Naive B cell (primary cell): Measurements from ENCODE around the gene DNAJC12. TPM values are rescaled to one million over a fixed set of nuclear protein-coding genes. Genes with fewer than 3 reads are reported as not detected.

Experiments
- ATAC-seq, 2 donors: fragments of 150-1000 bp; cut with Tn5 transposase; 2 replicates each; pipeline ENCODE4 v1.10.0; 2021; ENCODE audit warnings: low read depth in 2 of 2, mild to moderate bottlenecking in 2 of 2, moderate library complexity in 2 of 2
- DNase-seq: peaks from one replicate; pipeline ENCODE4 v3.0.0; 2022
- H3K27ac Mint-ChIP-seq, 6 donors: one replicate each; pipeline ENCODE4 v1.8.0; 2020 to 2022; ENCODE audit warnings: mild to moderate bottlenecking in 6 of 6, mixed read lengths in 6 of 6, moderate library complexity in 5 of 6, inconsistent platforms in 2 of 6
- H3K27me3 Mint-ChIP-seq, 3 donors: one replicate each; pipeline ENCODE4 v1.8.0; 2021 to 2022; ENCODE audit warnings: mixed read lengths in 3 of 3, mild to moderate bottlenecking in 1 of 3
- H3K36me3 Mint-ChIP-seq, 2 donors: one replicate each; pipeline ENCODE4 v1.8.0; 2020 to 2022; ENCODE audit warnings: mixed read lengths in 2 of 2, inconsistent platforms in 1 of 2, mild to moderate bottlenecking in 1 of 2
- H3K4me1 Mint-ChIP-seq, 3 donors: one replicate each; pipeline ENCODE4 v1.8.0; 2020 to 2022; ENCODE audit warnings: mixed read lengths in 3 of 3, inconsistent platforms in 1 of 3, mild to moderate bottlenecking in 1 of 3, moderate library complexity in 1 of 3
- H3K4me3 Mint-ChIP-seq, 8 donors: one replicate each; pipeline ENCODE4 v1.8.0; 2020 to 2022; ENCODE audit warnings: mild to moderate bottlenecking in 8 of 8, mixed read lengths in 8 of 8, moderate library complexity in 8 of 8, inconsistent platforms in 2 of 8
- H3K9me3 Mint-ChIP-seq, 7 donors: one replicate each; pipeline ENCODE4 v1.8.0; 2020 to 2022; ENCODE audit warnings: mixed read lengths in 7 of 7, mild to moderate bottlenecking in 5 of 7, inconsistent platforms in 2 of 7, moderate library complexity in 1 of 7
- polyA plus RNA-seq, 6 donors: library from polyadenylated mRNA; unstranded; fragments of 300-500 nt; fragmentation: Illumina TruSeq; gene quantifications; one replicate each; pipeline ENCODE4 v1.2.3, GENCODE V29; 2021; ENCODE audit warnings: low read depth in 6 of 6

DNAJC12 gene
- polyA plus RNA-seq, 6 donors from 2014 or later: 0.70 TPM; not detected in 5

DNA sequence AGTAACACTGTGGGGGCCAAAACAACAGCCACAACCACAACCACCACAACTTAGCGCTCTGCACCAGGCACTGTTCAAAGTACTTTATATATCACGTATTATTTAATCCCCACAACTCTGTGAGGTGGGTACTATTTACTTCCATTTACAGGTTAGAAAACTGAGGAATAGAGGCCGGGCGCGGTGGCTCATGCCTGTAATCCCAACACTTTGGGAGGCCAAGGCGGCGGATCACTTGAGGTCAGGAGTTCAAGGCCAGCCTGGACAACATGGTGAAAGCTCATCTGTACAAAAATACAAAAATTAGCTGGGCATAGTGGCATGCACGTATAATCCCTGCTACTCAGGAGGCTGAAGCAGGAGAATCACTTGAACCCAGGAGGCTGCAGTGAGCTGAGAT is 3.6 kb downstream of the DNAJC12 start:
- Mint-ChIP-seq H3K36me3 (no peaks in the 10 kb centered on the region), H3K9me3 (no peaks in the 10 kb centered on the region), H3K27me3 (no peaks in the 10 kb centered on the region), H3K27ac (peak overlapping the region in 1 of 6 donors; percentile 18), H3K4me3 (peak overlapping the region in 1 of 8 donors; percentile 47), H3K4me1 (peaks cover 0 to 5% (median 0%) of the 10 kb centered on the region in 3 donors)
- DNase-seq (no peak), ATAC-seq (no peak)

DNA sequence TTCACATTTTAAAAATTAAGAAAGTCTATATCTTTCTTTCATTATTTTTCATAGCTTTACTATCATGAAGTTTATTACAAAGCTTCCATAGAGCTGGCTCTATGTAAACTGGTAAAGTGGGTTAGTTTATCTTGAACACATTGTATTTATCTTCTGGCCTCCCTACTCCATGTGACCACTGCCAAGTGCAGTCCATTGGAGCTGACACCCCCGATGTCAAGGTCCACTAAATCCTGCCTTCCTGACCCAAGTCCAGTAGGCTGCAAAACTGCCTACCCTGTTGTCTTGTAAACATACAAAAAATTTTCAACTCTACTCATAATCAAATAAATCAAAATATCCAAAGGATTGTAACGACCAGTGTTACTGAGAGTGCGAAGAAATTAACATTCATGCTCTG is 10.2 kb downstream of the DNAJC12 start:
- ATAC-seq (no peak), DNase-seq (no peak)
- no peaks in the 10 kb centered on the region for H3K36me3 Mint-ChIP-seq
- no peak overlapping the region for H3K27ac Mint-ChIP-seq
- no peaks in the 10 kb centered on the region for H3K4me1 Mint-ChIP-seq
- H3K27me3 Mint-ChIP-seq: no peaks in the 10 kb centered on the region
- no peaks in the 10 kb centered on the region for H3K9me3 Mint-ChIP-seq
- no peak overlapping the region for H3K4me3 Mint-ChIP-seq

DNA sequence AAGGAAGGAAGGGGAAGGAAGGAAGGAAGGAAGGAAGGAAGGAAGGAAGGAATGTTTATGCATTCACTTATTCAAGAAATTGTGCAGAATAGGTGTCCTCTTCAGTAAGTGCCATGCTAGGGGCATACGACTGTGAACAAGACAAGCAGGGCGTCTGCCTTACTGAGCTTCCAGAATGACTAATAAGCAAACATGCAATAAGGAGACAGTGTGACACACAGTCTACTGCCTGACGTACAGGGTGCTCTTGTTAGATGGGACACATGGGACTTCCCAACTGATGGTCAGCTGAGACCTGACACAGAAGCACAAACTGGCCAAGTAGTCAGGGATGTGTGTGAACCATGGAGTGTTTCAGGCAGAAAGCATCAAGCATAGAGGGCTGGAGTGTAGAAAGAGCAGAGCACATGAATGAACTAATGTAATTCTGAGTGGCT is 18.2 kb downstream of the DNAJC12 start:
- DNase-seq: no peak
- no peak overlapping the region for H3K4me3 Mint-ChIP-seq
- H3K27me3 Mint-ChIP-seq: peaks cover 0 to 16% (median 0%) of the 10 kb centered on the region in 3 donors
- H3K4me1 Mint-ChIP-seq: no peaks in the 10 kb centered on the region
- no peak for ATAC-seq
- H3K27ac Mint-ChIP-seq: no peak overlapping the region
- no peaks in the 10 kb centered on the region for H3K36me3 Mint-ChIP-seq
- no peaks in the 10 kb centered on the region for H3K9me3 Mint-ChIP-seq

DNA sequence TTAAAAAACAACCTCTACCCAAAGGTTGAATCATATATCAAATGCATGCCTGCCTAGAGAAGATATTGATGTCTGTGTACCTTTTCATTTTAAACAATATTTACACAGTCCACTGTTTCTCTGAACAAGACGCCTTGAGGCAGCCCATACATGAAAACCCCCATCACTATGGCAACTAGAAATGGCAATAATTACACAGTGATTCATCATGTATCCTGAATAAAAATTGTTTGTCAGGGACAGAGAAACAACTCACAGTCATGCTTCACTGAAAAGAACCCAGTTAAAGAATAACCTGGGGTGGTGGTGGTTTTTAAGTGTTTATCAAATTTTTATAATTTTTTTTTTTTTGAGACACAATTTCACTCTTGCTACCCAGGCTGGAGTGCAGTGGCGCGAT is 19.7 kb downstream of the DNAJC12 start:
- H3K36me3 Mint-ChIP-seq: no peaks in the 10 kb centered on the region
- no peak overlapping the region for H3K4me3 Mint-ChIP-seq
- DNase-seq (no peak), ATAC-seq (no peak)
- peaks cover 0 to 16% (median 0%) of the 10 kb centered on the region in 3 donors for H3K27me3 Mint-ChIP-seq
- H3K27ac Mint-ChIP-seq: no peak overlapping the region
- H3K9me3 Mint-ChIP-seq: no peaks in the 10 kb centered on the region
- H3K4me1 Mint-ChIP-seq: no peaks in the 10 kb centered on the region

DNA sequence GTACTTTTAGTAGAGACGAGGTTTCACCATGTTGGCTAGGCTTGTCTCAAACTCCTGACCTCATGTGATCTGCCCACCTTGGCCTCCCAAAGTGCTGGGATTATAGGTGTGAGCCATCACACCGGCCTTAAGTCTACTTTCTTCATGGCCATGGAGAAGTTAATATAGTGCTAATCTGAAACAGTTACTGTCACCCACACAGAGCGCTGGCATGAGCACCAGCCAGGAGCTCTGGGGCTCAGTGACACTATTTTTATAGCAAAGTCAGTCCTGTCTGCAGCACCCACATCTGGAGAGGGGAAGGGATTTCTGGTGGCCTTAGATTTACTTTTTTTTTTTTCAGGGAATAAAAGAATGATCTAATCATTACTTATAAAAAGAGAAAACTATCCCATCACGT is 21.3 kb downstream of the DNAJC12 start:
- no peaks in the 10 kb centered on the region for H3K9me3 Mint-ChIP-seq
- H3K4me3 Mint-ChIP-seq: no peak overlapping the region
- no peak for ATAC-seq
- no peaks in the 10 kb centered on the region for H3K4me1 Mint-ChIP-seq
- H3K27me3 Mint-ChIP-seq: peaks cover 0 to 10% (median 5%) of the 10 kb centered on the region in 3 donors
- no peak overlapping the region for H3K27ac Mint-ChIP-seq
- H3K36me3 Mint-ChIP-seq: no peaks in the 10 kb centered on the region
- DNase-seq: no peak

DNA sequence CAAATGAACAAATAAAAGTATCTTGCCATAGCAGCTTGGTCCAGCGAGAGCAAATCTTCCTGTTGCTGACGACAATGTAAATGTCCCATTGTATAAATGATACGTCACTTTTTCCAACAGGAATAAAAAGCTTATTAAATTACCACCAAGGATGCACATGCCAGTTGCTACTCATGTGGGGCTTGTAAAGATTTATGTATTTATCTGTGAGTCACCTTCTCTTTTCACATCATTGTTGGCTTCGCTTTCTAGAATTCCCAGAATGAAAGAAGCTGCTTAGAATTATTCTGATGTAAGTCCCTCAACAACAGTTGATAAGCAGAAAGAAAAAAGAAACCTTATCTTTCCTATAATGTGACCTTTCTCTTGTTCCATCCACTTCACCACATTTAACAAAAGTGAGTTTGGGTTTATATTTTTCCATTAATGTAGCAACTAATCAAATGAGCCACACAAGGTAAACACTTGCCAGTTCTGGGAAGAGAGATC is 22.4 kb downstream of the DNAJC12 start:
- no peak for ATAC-seq
- H3K27me3 Mint-ChIP-seq: peaks cover 0 to 8% (median 6%) of the 10 kb centered on the region in 3 donors
- H3K27ac Mint-ChIP-seq: no peak overlapping the region
- H3K4me1 Mint-ChIP-seq: no peaks in the 10 kb centered on the region
- H3K9me3 Mint-ChIP-seq: no peaks in the 10 kb centered on the region
- DNase-seq: no peak
- H3K4me3 Mint-ChIP-seq: no peak overlapping the region
- no peaks in the 10 kb centered on the region for H3K36me3 Mint-ChIP-seq

DNA sequence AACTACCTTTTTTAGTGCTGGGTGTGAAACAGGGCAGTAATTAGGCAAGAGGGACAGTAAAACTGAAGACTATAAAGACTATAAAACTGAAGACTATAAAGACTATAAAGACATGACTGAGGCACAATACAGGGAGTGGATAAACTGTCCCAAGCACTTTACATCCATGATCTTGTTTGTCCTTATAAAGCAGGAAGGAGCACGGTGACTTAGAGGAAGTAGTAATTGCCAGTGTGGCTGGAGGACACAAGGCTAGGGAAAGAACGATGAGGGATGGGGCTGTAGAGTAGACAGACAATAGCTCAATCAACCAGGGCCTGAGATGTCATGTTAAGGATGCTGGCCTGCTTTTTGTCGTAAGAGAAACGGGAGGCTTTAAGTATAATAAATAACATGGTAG is 26.0 kb downstream of the DNAJC12 start:
- peaks cover 0 to 6% (median 4%) of the 10 kb centered on the region in 3 donors for H3K27me3 Mint-ChIP-seq
- H3K27ac Mint-ChIP-seq: peak overlapping the region in 1 of 6 donors; percentile 5
- DNase-seq: no peak
- no peak for ATAC-seq
- H3K36me3 Mint-ChIP-seq: no peaks in the 10 kb centered on the region
- H3K4me3 Mint-ChIP-seq: no peak overlapping the region
- H3K9me3 Mint-ChIP-seq: no peaks in the 10 kb centered on the region
- H3K4me1 Mint-ChIP-seq: no peaks in the 10 kb centered on the region

DNA sequence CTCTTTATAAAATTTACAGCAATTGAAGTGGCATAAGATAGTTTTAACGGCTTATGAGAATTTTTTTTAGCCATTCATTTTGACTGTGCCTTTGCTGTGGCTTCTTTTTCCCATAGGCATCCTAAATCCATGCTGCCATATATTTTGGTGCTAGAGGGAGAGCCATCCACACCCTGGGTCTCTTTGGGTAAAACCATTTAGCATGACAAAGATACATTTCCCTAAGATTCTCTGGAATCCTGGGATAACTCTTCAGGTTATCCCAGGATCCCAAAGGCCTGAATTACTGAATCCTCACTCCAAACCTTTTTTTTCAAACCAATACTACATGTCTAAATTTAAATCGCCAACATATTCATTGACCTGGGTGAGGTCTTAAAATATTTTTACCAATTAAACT is 28.9 kb downstream of the DNAJC12 start:
- Mint-ChIP-seq H3K27ac (no peak overlapping the region), H3K36me3 (no peaks in the 10 kb centered on the region), H3K4me1 (no peaks in the 10 kb centered on the region), H3K27me3 (peaks cover 0 to 12% (median 4%) of the 10 kb centered on the region in 3 donors), H3K4me3 (no peak overlapping the region), H3K9me3 (no peaks in the 10 kb centered on the region)
- ATAC-seq (no peak), DNase-seq (no peak)

DNA sequence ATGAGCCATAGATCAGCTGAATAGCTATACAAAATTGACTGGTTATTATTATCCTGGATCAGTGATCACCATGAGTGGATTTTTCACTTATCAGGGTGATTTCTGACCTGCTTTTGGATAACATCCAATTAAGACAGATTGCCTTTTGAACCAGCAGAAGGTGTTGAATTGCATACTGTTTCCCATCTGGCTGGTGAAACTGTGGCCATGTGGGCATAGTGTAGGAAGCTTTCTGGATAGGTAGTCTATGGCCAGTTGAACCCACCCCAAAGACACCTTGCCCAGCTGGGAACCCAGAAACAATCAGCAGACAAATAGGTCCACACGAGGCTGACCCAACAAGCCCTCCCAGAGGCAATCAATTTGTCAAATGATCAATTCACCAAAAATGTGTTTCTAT is 29.3 kb downstream of the DNAJC12 start:
- DNase-seq: no peak
- Mint-ChIP-seq H3K36me3 (no peaks in the 10 kb centered on the region), H3K27me3 (peaks cover 0 to 12% (median 4%) of the 10 kb centered on the region in 3 donors), H3K4me3 (no peak overlapping the region), H3K27ac (no peak overlapping the region), H3K4me1 (no peaks in the 10 kb centered on the region), H3K9me3 (no peaks in the 10 kb centered on the region)
- no peak for ATAC-seq

DNA sequence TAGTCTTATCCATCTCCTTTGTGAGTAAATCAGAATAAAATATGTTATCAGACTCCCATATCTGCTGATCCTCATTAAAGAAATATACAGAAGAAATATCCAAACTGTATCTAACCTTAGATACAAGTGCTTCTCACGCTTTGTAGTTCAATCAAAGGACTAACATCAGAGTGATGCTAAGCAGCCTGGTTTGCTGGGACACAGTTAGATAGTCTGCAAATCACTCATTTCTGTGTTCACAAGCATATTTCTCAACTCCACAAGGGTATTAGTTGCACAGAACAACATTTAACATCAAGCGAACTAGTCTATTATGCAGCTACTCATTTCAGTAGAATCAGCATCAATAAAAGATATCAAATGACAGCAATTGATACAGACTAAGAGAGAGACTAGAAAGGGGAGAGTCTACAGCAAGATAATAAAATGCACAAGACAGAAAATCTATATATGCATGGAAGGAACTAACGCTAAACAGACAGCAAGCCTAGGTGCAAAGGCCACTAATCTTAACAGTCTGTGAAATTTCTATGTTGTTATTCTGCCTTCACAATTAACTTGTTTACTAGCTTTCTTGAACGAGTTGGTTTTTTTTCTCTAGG is 30.0 kb downstream of the DNAJC12 start:
- Mint-ChIP-seq H3K9me3 (no peaks in the 10 kb centered on the region), H3K4me3 (no peak overlapping the region), H3K4me1 (no peaks in the 10 kb centered on the region), H3K36me3 (no peaks in the 10 kb centered on the region), H3K27ac (no peak overlapping the region), H3K27me3 (peaks cover 0 to 12% (median 4%) of the 10 kb centered on the region in 3 donors)
- DNase-seq (no peak), ATAC-seq (no peak)

DNA sequence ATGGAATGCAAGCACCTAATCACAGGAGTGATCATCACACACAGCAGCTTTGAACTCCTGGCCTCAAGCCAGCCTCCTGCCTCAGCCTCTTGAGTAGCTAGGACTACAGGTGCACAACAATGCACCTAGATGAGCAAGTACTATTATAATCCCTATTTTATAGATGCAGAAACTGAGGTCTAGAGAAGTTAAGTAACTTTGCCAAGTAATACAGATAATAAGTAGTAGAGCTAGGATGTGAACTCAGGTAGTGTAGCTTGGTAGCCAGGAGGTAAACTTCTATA is 33.7 kb downstream of the DNAJC12 start:
- Mint-ChIP-seq H3K9me3 (no peaks in the 10 kb centered on the region), H3K4me1 (no peaks in the 10 kb centered on the region), H3K27ac (no peak overlapping the region), H3K4me3 (no peak overlapping the region), H3K36me3 (no peaks in the 10 kb centered on the region), H3K27me3 (peaks cover 0 to 6% (median 0%) of the 10 kb centered on the region in 3 donors)
- ATAC-seq (no peak), DNase-seq (no peak)

DNA sequence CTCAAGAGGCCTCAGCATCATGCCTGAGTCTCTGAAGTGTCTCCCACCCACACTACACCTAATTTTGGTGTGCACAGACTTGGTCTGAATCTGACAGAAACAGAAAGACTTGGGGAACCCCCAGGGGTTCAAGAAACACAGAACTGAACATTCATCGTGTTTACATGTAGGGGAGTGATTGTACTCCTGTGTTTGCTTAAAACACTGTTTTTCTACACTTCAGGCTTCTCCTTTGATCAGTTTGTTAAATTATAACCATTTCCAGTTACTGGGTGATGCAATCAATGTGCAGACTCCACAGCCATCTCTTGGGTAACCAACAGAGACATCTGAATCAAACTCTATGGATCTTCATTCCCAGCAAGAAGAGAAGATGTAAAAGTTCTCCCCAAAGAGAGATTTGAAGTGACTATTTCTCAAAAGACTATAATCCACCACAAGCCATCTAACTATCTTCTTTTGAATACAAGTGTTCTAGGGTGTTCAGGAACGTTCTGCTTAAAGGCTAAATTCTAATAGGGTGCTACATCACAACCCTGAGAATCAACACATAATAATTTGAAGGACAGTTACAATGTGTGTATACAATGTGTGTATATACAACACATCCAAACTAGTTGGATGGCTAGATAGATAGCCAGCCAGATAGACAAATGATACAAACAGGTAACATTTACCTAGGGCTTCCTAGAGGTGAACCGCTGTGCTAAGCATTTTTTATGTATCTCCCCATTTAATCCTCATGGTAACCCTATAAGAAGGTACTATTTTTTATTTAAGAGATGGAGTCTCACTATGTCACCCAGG is 34.2 kb downstream of the DNAJC12 start:
- Mint-ChIP-seq H3K4me3 (no peak overlapping the region), H3K27ac (no peak overlapping the region), H3K36me3 (no peaks in the 10 kb centered on the region), H3K27me3 (peaks cover 0 to 6% (median 0%) of the 10 kb centered on the region in 3 donors), H3K9me3 (no peaks in the 10 kb centered on the region), H3K4me1 (no peaks in the 10 kb centered on the region)
- no peak for DNase-seq
- no peak for ATAC-seq

DNA sequence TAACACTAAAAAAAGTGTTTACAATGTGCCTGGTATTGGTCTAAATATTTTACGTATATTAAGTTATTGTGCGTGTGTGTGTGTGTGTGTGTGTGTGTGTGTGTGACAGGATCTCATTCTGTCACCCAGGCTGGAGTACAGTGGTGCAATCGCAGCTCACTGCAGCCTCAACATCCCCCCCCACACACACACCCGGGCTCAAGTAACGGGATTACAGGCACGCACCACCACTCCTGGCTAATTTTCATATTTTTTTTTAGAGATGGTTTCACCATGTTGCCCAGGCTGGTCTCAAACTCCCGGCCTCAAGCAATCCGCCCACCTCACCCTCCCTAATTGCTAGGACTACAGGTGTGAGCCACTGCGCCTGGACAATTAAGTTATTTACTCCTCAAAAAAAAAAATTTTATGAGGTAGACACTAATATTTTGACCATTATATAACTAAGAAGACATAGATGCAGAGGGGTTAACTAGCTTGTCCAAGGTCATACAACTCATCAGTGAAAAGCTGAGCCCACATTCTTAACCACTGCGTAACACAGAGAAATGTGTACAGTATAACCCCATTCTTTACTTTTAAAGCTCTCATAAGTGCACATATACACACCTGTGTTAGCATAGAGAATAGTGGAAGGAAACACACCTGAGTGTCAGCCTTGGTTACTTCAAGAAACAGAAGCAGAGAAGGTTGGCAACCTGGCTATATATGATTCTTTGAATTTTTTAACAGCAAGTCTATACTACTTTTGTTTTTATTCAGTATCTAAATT is 35.0 kb downstream of the DNAJC12 start:
- ATAC-seq (no peak), DNase-seq (no peak)
- no peaks in the 10 kb centered on the region for H3K4me1 Mint-ChIP-seq
- H3K36me3 Mint-ChIP-seq: no peaks in the 10 kb centered on the region
- H3K4me3 Mint-ChIP-seq: no peak overlapping the region
- H3K9me3 Mint-ChIP-seq: no peaks in the 10 kb centered on the region
- H3K27ac Mint-ChIP-seq: no peak overlapping the region
- peaks cover 0 to 6% (median 0%) of the 10 kb centered on the region in 3 donors for H3K27me3 Mint-ChIP-seq

DNA sequence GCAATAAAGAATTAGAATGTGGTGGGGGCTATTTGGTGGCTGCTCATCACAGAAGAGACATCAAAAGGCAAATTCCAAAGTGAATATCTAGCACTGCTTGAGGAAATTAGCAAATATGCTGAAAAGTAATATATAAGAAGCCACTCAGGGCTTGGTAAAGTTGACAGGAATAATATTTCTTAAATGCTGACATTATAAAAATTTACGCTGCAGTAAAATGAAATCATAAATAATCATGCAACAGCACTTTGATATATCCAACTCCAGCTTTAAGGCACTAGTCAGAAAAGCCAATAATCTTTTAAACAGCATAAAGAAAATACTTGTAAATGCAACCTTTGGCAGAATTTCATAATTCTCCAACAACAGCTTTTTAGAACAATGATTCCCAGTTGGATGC is 36.9 kb downstream of the DNAJC12 start:
- no peak overlapping the region for H3K27ac Mint-ChIP-seq
- peaks cover 0 to 2% (median 0%) of the 10 kb centered on the region in 3 donors for H3K27me3 Mint-ChIP-seq
- H3K9me3 Mint-ChIP-seq: no peaks in the 10 kb centered on the region
- DNase-seq (no peak), ATAC-seq (no peak)
- no peaks in the 10 kb centered on the region for H3K36me3 Mint-ChIP-seq
- no peak overlapping the region for H3K4me3 Mint-ChIP-seq
- no peaks in the 10 kb centered on the region for H3K4me1 Mint-ChIP-seq
